Kidney epithelial cell (primary cell): ENCODE data around the gene ZNF524. TPM values are rescaled to one million over a fixed set of nuclear protein-coding genes. Genes with fewer than 3 reads are reported as not detected.

Source experiments
- DNase-seq: peaks from one replicate; pipeline ENCODE4 v3.0.0-alpha.2; 2010; ENCODE audit warnings: low read depth
- H3K27me3 ChIP-seq: 2 replicates; pipeline ENCODE4 v1.6.0; 2011; ENCODE audit warnings: low read length; ENCODE audit not compliant: control insufficient read depth, insufficient read depth
- H3K36me3 ChIP-seq: 2 replicates; pipeline ENCODE4 v1.5.1; 2011; ENCODE audit warnings: low read length; ENCODE audit not compliant: control insufficient read depth, insufficient read depth
- H3K4me3 ChIP-seq: 2 replicates; pipeline ENCODE4 v1.5.1; 2011; ENCODE audit warnings: low read depth, mild to moderate bottlenecking, control low read depth, low read length
- total RNA-seq: library from RNA; depleted of rRNA; stranded (reverse); fragments of >200 nt; gene quantifications from 2 replicates; pipeline ENCODE4 v1.2.3, GENCODE V29; 2015
- TF ChIP-seq, protein P1 (sequence below): IDR thresholded peaks from 2 replicates; pipeline ENCODE4 v1.5.1; 2011; ENCODE audit warnings: mild to moderate bottlenecking, moderate library complexity, low read length, control low read depth, inconsistent platforms; ENCODE audit not compliant: insufficient read depth, poor library complexity, severe bottlenecking

The ZNF524 gene
- total RNA-seq, 1 donor from 2014 or later: 32.7 TPM

DNA sequence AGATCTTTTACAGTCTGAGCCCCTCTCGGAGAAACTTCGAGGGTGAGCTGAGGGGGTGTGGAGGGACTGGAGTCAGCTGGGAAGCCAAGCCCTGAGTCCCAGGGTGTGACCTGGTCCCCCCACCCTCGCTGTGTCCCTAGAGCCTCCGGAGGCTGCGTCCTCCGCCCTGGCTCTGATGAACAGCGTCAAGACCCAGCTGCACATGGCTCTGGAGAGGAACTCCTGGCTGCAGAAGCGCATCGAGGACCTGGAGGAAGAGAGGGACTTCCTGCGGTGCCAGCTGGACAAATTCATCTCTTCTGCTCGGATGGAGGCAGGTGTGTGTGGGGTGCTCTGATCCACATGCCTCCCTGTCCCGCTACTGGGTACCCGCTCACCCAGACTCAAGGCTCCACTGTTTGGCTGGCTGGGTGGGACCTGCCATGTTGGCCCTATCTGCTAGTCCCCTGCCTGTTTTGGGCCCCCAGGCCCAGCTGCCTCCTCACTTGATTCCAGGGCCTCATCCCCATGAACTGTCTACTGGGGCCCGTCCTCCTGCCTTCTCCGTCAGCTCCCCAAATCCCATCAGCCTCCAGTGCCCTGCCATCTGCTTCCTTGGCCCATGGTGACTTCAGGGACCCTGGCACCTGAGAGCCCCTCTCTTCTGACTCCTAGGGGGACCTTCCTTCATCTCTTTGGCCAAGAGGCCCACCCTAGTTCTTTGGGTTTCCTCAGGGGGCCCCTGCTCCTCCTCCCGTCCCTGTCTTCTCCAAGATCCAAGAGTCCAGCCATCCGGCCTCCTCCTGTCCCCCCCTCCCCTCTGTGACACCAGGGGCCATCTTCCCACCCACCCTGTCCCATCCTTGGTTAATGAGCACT lies 49.4 kb downstream of the ZNF524 start:
- no peaks in the 10 kb centered on the region for H3K27me3 ChIP-seq
- TF ChIP-seq, protein P1, sequence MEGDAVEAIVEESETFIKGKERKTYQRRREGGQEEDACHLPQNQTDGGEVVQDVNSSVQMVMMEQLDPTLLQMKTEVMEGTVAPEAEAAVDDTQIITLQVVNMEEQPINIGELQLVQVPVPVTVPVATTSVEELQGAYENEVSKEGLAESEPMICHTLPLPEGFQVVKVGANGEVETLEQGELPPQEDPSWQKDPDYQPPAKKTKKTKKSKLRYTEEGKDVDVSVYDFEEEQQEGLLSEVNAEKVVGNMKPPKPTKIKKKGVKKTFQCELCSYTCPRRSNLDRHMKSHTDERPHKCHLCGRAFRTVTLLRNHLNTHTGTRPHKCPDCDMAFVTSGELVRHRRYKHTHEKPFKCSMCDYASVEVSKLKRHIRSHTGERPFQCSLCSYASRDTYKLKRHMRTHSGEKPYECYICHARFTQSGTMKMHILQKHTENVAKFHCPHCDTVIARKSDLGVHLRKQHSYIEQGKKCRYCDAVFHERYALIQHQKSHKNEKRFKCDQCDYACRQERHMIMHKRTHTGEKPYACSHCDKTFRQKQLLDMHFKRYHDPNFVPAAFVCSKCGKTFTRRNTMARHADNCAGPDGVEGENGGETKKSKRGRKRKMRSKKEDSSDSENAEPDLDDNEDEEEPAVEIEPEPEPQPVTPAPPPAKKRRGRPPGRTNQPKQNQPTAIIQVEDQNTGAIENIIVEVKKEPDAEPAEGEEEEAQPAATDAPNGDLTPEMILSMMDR: no peak
- H3K36me3 ChIP-seq: peaks cover 4% of the 10 kb centered on the region
- no peak overlapping the region for H3K4me3 ChIP-seq
- DNase-seq: no peak

DNA sequence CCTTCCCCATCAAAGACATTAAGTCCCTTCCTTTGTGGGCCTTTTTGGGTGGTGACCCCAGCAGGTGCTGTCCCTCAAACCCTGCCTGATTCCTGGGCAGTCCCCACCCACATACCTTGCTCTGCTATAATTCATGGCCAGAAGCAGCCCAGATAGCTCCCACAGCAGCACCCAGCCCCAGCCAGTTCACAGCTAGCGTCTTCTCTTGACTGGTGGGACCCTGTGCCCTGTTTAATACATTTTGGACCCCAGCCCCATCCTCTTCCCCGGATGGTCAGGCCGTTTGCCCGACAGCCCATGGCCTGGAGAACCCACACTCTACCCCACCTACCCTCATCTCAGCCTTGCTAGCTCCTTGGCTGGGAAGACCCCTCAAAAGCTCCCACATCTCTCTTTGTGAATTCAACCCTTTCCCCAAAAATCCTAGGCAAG lies 50.1 kb downstream of the ZNF524 start:
- no peak overlapping the region for H3K4me3 ChIP-seq
- DNase-seq: no peak
- peaks cover 4% of the 10 kb centered on the region for H3K36me3 ChIP-seq
- H3K27me3 ChIP-seq: no peaks in the 10 kb centered on the region
- TF ChIP-seq, protein P1: no peak

DNA sequence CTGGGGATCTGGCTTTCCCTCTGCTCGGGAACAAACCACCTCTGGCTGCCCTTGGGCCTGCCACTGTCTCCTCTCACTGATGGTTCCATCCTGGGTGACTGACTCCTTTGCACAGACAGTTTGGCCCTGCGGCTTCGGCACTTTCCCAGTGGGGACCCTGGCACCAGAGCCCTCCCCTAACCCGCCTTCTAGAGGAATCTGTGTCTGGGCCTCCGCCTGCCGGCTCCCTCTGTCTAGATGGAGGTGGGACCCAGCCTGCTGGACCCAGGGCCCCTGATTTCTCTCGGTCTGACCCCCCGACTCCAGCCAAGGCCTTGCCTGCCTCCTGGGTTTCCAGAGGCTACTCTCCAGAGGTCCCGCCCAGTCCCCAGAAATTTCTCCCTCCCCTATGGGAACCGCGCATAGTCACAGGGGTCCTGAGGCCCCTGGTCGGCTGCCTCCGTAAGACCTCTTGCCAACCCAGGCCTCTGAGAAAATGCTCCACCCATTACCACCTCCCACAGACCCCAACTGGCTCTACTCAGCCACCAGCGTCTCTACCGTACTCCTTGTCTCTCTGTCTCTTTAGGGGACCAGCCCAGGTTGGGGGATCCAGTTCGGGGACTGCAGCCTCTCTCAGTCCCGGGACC lies 50.6 kb downstream of the ZNF524 start:
- TF ChIP-seq, protein P1: no peak
- no peak for DNase-seq

DNA sequence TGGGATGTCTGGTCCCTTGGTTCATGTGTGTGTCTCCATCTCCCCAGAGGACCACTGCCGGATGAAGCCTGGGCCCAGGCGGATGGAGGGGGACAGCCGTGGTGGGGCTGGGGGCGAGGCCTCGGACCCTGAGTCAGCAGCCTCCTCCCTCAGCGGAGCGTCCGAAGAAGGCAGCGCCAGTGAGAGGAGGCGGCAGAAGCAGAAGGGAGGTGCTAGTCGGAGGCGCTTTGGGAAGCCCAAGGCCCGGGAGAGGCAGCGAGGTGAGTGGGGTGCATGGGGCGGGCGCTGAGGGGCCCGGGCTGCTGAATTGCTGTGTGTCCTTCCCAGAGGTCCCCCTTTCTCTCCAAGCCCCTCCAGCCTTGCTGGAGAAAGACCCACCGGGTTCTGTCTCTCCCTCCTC lies 51.1 kb downstream of the ZNF524 start:
- H3K4me3 ChIP-seq: no peak overlapping the region
- no peaks in the 10 kb centered on the region for H3K36me3 ChIP-seq
- no peaks in the 10 kb centered on the region for H3K27me3 ChIP-seq
- TF ChIP-seq, protein P1: no peak
- no peak for DNase-seq

More for the DNA sequence above, 50.6 kb downstream of the ZNF524 start:
- Histone ChIP-seq H3K27me3 (no peaks in the 10 kb centered on the region), H3K36me3 (no peaks in the 10 kb centered on the region), H3K4me3 (no peak overlapping the region)

DNA sequence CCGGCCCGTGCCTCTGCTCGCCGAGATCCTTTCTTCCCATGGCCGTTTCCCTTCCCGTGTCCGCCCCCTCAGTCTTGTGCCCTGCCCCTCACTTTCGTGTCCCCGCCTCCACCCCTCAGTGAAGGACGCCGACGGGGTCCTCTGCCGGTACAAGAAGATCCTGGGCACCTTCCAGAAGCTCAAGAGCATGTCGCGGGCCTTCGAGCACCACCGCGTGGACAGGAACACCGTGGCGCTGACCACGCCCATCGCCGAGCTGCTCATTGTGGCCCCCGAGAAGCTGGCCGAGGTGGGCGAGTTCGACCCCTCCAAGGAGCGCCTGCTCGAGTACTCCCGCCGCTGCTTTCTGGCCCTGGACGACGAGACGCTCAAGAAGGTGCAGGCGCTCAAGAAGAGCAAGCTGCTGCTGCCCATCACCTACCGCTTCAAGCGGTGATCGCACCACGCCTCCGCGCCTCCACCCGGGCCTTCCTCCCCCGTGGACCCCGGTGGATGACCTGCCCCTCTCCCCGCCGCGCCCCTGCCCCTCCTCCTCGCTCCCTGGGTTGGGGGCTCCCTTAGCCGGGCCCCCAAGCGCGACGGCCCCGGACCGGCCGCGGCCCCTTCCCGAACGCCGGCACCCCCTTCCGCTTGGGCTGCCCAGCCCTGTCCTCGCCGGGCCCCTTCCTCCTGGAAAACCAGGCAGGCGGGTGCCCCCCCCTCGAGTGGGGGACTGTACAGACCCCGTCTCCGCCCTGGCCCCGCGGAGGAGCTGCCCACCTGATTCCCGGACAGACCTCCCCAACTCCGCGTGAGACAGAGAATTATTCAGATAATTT lies 52.4 kb downstream of the ZNF524 start:
- TF ChIP-seq, protein P1: no peak
- no peak for DNase-seq
- Histone ChIP-seq H3K27me3 (no peaks in the 10 kb centered on the region), H3K36me3 (no peaks in the 10 kb centered on the region), H3K4me3 (no peak overlapping the region)

Other genes starting within 250 kb of the ZNF524 start
- gene COX6B2, start 245.6 kb upstream of the ZNF524 start, total RNA-seq: 0.14 and 0.29 TPM in 2 replicates
- gene GARIN5B, start 237.0 kb upstream of the ZNF524 start, total RNA-seq: 0.07 TPM in 1 of 2 replicates, not detected in the other
- 32.1 and 38.7 TPM in 2 replicates for gene IL11, start 229.8 kb upstream of the ZNF524 start, total RNA-seq
- not detected in 2 replicates for gene TMEM190, start 223.5 kb upstream of the ZNF524 start, total RNA-seq
- gene TMEM238, start 216.0 kb upstream of the ZNF524 start, total RNA-seq: 1.4 and 4.1 TPM in 2 replicates
- gene RPL28, start 214.4 kb upstream of the ZNF524 start, total RNA-seq: 630 and 742 TPM in 2 replicates
- gene UBE2S, start 192.5 kb upstream of the ZNF524 start, total RNA-seq: 53.4 and 53.6 TPM in 2 replicates
- gene SHISA7, start 157.0 kb upstream of the ZNF524 start, total RNA-seq: not detected in 2 replicates
- gene ISOC2, start 138.6 kb upstream of the ZNF524 start, total RNA-seq: 49.8 and 60.5 TPM in 2 replicates
- not detected in 2 replicates for gene C19orf85, start 135.5 kb upstream of the ZNF524 start, total RNA-seq
- 7.3 and 15.8 TPM in 2 replicates for gene ZNF628, start 123.7 kb upstream of the ZNF524 start, total RNA-seq
- gene NAT14, start 115.1 kb upstream of the ZNF524 start, total RNA-seq: 17.1 and 18.2 TPM in 2 replicates
- gene SSC5D, start 111.9 kb upstream of the ZNF524 start, total RNA-seq: 0.21 and 0.33 TPM in 2 replicates
- gene SBK2, start 63.2 kb upstream of the ZNF524 start, total RNA-seq: 0.14 and 0.17 TPM in 2 replicates
- 0.33 TPM in 1 of 2 replicates, not detected in the other for gene SBK3, start 54.7 kb upstream of the ZNF524 start, total RNA-seq
- 14.4 and 22.0 TPM in 2 replicates for gene ZNF579, start 19.4 kb upstream of the ZNF524 start, total RNA-seq
- 8.4 and 9.4 TPM in 2 replicates for gene FIZ1, start 771 bp upstream of the ZNF524 start, total RNA-seq
- gene ZNF865, start 5.4 kb downstream of the ZNF524 start, total RNA-seq: 5.6 and 7.6 TPM in 2 replicates
- 3.6 and 6.3 TPM in 2 replicates for gene ZNF784, start 24.3 kb downstream of the ZNF524 start, total RNA-seq
- 10.1 and 10.4 TPM in 2 replicates for gene ZNF580, start 40.7 kb downstream of the ZNF524 start, total RNA-seq
- gene ZNF581, start 43.4 kb downstream of the ZNF524 start, total RNA-seq: 36.9 and 41.8 TPM in 2 replicates
- 12.0 and 12.2 TPM in 2 replicates for gene CCDC106, start 47.9 kb downstream of the ZNF524 start, total RNA-seq
- 153 and 164 TPM in 2 replicates for gene U2AF2, start 54.7 kb downstream of the ZNF524 start, total RNA-seq
- 155 and 186 TPM in 2 replicates for gene EPN1, start 74.9 kb downstream of the ZNF524 start, total RNA-seq
- gene NLRP9, start 138.1 kb downstream of the ZNF524 start, total RNA-seq: not detected in 2 replicates
- not detected in 2 replicates for gene RFPL4A, start 158.8 kb downstream of the ZNF524 start, total RNA-seq
- gene RFPL4AL1, start 168.8 kb downstream of the ZNF524 start, total RNA-seq: not detected in 2 replicates
- not detected in 2 replicates for gene NLRP11, start 231.7 kb downstream of the ZNF524 start, total RNA-seq
- gene NLRP4, start 236.3 kb downstream of the ZNF524 start, total RNA-seq: not detected in 2 replicates